ENCODE data around the gene CCDC184.

- no peak for TF ChIP-seq CTCF (IDR thresholded peaks at IDR 0.05; ENCODE audit: low read depth, low read length, missing input control)
- no peak for TF ChIP-seq GABPA (IDR thresholded peaks at IDR 0.05 in 1 of 2, conservative IDR thresholded peaks at IDR 0.05 in 1 of 2)
- TF ChIP-seq JUND (IDR thresholded peaks at IDR 0.05) = no peak
- TF ChIP-seq REST (IDR thresholded peaks at IDR 0.05) = no peak
- no peak for TF ChIP-seq RAD21 (IDR thresholded peaks at IDR 0.05)
Observed at GRCh38 chr12:48220701-48221100, 37.3 kb downstream of the CCDC184 start.

Data from liver (tissue), 3 donors.